HL-60/S4 treated with phorbol 12-myristate 13-acetate at 8.2 ng/mL for 4 days and 3 days (cell line): ENCODE results near the gene BRD9.
"Not testable (repeated sequence)": the region's sequence is repeated elsewhere in the genome, so short reads cannot be mapped to it uniquely, and the experiment has no call there.

ENCODE experiments used
- in situ Hi-C: fragments of 300-500 bp; cut with MboI; formaldehyde crosslinking; loops from 2 replicates; pipeline ENCODE4 v1.15.0; 2022; ENCODE audit warnings: low sequenced_read_pairs

BRD9 gene

GRCh38 chr5:861442-862366 is 30.9 kb downstream of the BRD9 start:
- in situ Hi-C loops: no loop called here

- in situ Hi-C loops: no loop called here
Measured at GRCh38 chr5:860506-861150, 32.0 kb downstream of the BRD9 start.

GRCh38 chr5:859798-860296 is 32.8 kb downstream of the BRD9 start:
- in situ Hi-C loops: no loop called here

- in situ Hi-C loops: no loop called here
Measured at GRCh38 chr5:859391-859790, 33.2 kb downstream of the BRD9 start.

- in situ Hi-C loops: no loop called here
Measured at GRCh38 chr5:858726-859125, 33.9 kb downstream of the BRD9 start.

- in situ Hi-C loops: no loop called here
Measured at GRCh38 chr5:856531-857425, 35.8 kb downstream of the BRD9 start.

GRCh38 chr5:855771-856530 is 36.6 kb downstream of the BRD9 start:
- in situ Hi-C loops: no loop called here

GRCh38 chr5:854966-855743 is 37.4 kb downstream of the BRD9 start:
- in situ Hi-C loops: no loop called here

- in situ Hi-C loops: no loop called here
Measured at GRCh38 chr5:854217-854616, 38.4 kb downstream of the BRD9 start.

- in situ Hi-C loops: not testable (repeated sequence)
Measured at GRCh38 chr5:853416-854090, 39.0 kb downstream of the BRD9 start.

GRCh38 chr5:852431-853401 is 39.9 kb downstream of the BRD9 start:
- in situ Hi-C loops: no loop called here

- in situ Hi-C loops: no loop called here
Measured at GRCh38 chr5:852018-852417, 40.6 kb downstream of the BRD9 start.

GRCh38 chr5:851553-851952 is 41.0 kb downstream of the BRD9 start:
- in situ Hi-C loops: no loop called here

- in situ Hi-C loops: no loop called here
Measured at GRCh38 chr5:851076-851475, 41.5 kb downstream of the BRD9 start.

GRCh38 chr5:850511-851006 is 42.0 kb downstream of the BRD9 start, which contains the start of gene ZDHHC11:
TSS of gene ZDHHC11 (minus strand) at chr5:850986. CDS start at chr5:850602, 384 bp downstream.
- in situ Hi-C loops: no loop called here

GRCh38 chr5:849651-850301 is 42.8 kb downstream of the BRD9 start:
- in situ Hi-C loops: no loop called here

- in situ Hi-C loops: no loop called here
Measured at GRCh38 chr5:848671-849111, 43.9 kb downstream of the BRD9 start.
